Tibial artery (tissue), 4 donors: Measurements from ENCODE around the gene ROCK2.

Source experiments
- DNase-seq, 2 donors: peaks; one replicate each; pipeline ENCODE4 v3.0.0-alpha.2; 2019
- H3K27ac ChIP-seq, 2 donors: fragments of 200-600 bp; sonication (generic) in 1 of 2; 1 replicate in 1 of 2; 2 replicates in 1 of 2; pipeline ENCODE4 v1.5.1; 2018 to 2019; ENCODE audit warnings: mild to moderate bottlenecking in 1 of 2
- H3K27me3 ChIP-seq, 2 donors: fragments of 200-600 bp; sonication (generic) in 1 of 2; one replicate each; pipeline versions ENCODE4 v1.5.1 to v1.6.0; 2016 to 2019
- H3K36me3 ChIP-seq, 3 donors: fragments of 200-600 bp; sonication (generic) in 2 of 3; one replicate each; pipeline ENCODE4 v1.5.1; 2016 to 2019; ENCODE audit warnings: mild to moderate bottlenecking in 2 of 3
- H3K4me1 ChIP-seq, 4 donors: fragments of 200-600 bp; sonication (generic) in 2 of 4; 1 replicate in 3 of 4; 2 replicates in 1 of 4; pipeline ENCODE4 v1.5.1; 2016 to 2019
- H3K4me3 ChIP-seq, 2 donors: fragments of 200-600 bp; sonication (generic) in 1 of 2; 1 replicate in 1 of 2; 2 replicates in 1 of 2; pipeline ENCODE4 v1.5.1; 2018 to 2019; ENCODE audit warnings: mild to moderate bottlenecking in 2 of 2
- H3K9me3 ChIP-seq, 3 donors: fragments of 200-600 bp; sonication (generic) in 1 of 3; one replicate each; pipeline ENCODE4 v1.5.1; 2016 to 2019
- CTCF ChIP-seq, 2 experiments: fragments of 200-600 bp in 1 of 2; fragments of 450-650 bp in 1 of 2; IDR thresholded peaks; one replicate each; pipeline ENCODE4 v1.5.1; 2017 to 2019; ENCODE audit warnings: antibody characterized with exemption in 2 of 2, mild to moderate bottlenecking in 1 of 2, moderate library complexity in 1 of 2
- intact Hi-C: fragments of 100-400 bp; cut with DNase I; formaldehyde crosslinking; loops from one replicate; pipeline ENCODE4 v1.15.0; 2023; ENCODE audit warnings: low total_unique reads

The ROCK2 gene

GRCh38 chr2:11239666-11240462, 104.6 kb downstream of the ROCK2 start:
- peaks cover 0 to 24% (median 0%) of the 10 kb centered on the region in 4 donors for H3K4me1 ChIP-seq
- intact Hi-C loops = loop anchor here (10.0 kb wide), 1 partner anchor 95 kb away; no protein-coding TSS in a partner anchor
- no peak overlapping the region for H3K4me3 ChIP-seq
- H3K36me3 ChIP-seq = no peaks in the 10 kb centered on the region
- no peak for TF ChIP-seq CTCF (IDR thresholded peaks at IDR 0.05)
- no peaks in the 10 kb centered on the region for H3K27me3 ChIP-seq
- no peak overlapping the region for H3K27ac ChIP-seq
- no peak for DNase-seq
- no peaks in the 10 kb centered on the region for H3K9me3 ChIP-seq

DNA sequence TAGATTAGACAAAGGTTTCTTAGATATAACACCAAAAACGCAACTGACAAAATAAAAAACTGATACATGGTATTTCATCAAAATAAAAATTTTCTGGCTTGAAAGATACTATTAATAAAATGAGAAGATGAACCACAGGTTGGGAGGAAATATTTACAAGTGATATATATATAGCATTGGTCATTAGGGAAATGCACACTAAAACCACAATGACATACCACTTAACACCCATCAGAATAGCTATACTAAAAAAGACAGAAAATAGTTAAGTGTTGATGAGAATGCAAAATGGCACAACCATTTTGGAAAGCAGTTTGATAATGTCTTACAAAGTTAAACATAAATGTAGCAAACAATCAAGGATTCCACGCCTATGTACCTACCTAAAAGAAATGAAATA, 105.3 kb downstream of the ROCK2 start:
- no peak for TF ChIP-seq CTCF (IDR thresholded peaks at IDR 0.05)
- no peak overlapping the region for H3K27ac ChIP-seq
- no peaks in the 10 kb centered on the region for H3K36me3 ChIP-seq
- no peaks in the 10 kb centered on the region for H3K9me3 ChIP-seq
- H3K4me1 ChIP-seq = peaks cover 0 to 23% (median 0%) of the 10 kb centered on the region in 4 donors
- no peaks in the 10 kb centered on the region for H3K27me3 ChIP-seq
- DNase-seq = no peak
- no peak overlapping the region for H3K4me3 ChIP-seq
- intact Hi-C loops = no loop called here

GRCh38 chr2:11237122-11237521, 107.3 kb downstream of the ROCK2 start:
- Histone ChIP-seq H3K4me3 (no peak overlapping the region), H3K9me3 (no peaks in the 10 kb centered on the region), H3K27me3 (no peaks in the 10 kb centered on the region), H3K27ac (no peak overlapping the region), H3K36me3 (no peaks in the 10 kb centered on the region), H3K4me1 (peaks cover 0 to 26% (median 0%) of the 10 kb centered on the region in 4 donors)
- DNase-seq = no peak
- TF ChIP-seq CTCF (IDR thresholded peaks at IDR 0.05) = no peak
- intact Hi-C loops = no loop called here

GRCh38 chr2:11236335-11236734, 108.1 kb downstream of the ROCK2 start:
- no peaks in the 10 kb centered on the region for H3K9me3 ChIP-seq
- H3K4me3 ChIP-seq = no peak overlapping the region
- no peak for TF ChIP-seq CTCF (IDR thresholded peaks at IDR 0.05)
- DNase-seq = no peak
- intact Hi-C loops = no loop called here
- H3K4me1 ChIP-seq = peaks cover 0 to 26% (median 0%) of the 10 kb centered on the region in 4 donors
- no peaks in the 10 kb centered on the region for H3K36me3 ChIP-seq
- H3K27me3 ChIP-seq = no peaks in the 10 kb centered on the region
- no peak overlapping the region for H3K27ac ChIP-seq

DNA sequence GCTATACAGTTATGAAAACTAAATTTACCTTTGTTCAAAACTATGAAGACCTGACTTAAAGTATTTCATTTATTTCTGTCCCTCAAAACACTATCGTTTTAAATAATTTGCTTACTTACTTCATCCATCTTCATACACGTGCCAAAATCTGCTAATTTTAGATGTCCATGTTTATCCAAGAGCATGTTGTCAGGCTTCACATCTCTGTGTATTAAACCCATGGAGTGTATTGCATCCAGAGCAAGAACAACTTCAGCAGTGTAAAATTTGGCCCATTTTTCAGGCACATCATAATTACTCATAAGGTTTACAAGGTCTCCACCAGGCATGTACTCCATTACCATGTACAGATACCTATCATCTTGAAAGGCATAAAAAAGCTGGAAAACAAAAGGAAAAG, 108.9 kb downstream of the ROCK2 start:
- intact Hi-C loops = no loop called here
- DNase-seq = no peak
- no peaks in the 10 kb centered on the region for H3K36me3 ChIP-seq
- H3K4me1 ChIP-seq = peaks cover 0 to 29% (median 0%) of the 10 kb centered on the region in 4 donors
- no peak overlapping the region for H3K4me3 ChIP-seq
- H3K27me3 ChIP-seq = no peaks in the 10 kb centered on the region
- H3K9me3 ChIP-seq = no peaks in the 10 kb centered on the region
- TF ChIP-seq CTCF (IDR thresholded peaks at IDR 0.05) = no peak
- peak overlapping the region in 1 of 2 donors; percentile 2 for H3K27ac ChIP-seq
